NOMO-1 treated with dmso at 0.1 percent for 144 hours (cell line): Measurements from ENCODE around the gene TAOK3.

Source experiments
- DNase-seq: peaks from one replicate; lab custom pipeline; 2025; ENCODE audit not compliant: unreplicated experiment; lab: John Stamatoyannopoulos, UW

The TAOK3 gene

DNA sequence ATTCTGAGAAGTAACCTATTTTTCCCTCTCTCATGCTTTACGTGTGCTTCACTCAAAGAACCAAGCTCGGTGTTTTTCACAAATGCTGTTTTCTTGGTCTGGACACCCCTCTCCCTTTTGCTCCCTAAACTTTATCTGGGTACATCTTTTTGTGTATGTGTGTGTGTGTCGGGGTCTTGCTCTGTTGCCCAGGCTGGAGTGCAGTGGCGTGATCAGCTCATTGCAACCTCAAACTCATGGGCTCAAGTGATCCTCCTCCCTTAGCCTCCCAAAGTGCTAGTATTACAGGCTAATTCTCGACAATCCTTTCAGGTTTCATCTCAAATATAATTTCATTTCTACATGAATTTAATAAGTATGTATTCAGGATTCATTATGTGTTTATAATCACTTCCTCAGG is 153.6 kb downstream of the TAOK3 start:
- no peak for DNase-seq

GRCh38 chr12:118213452-118213851 is 159.3 kb downstream of the TAOK3 start:
- DNase-seq: no peak

DNA sequence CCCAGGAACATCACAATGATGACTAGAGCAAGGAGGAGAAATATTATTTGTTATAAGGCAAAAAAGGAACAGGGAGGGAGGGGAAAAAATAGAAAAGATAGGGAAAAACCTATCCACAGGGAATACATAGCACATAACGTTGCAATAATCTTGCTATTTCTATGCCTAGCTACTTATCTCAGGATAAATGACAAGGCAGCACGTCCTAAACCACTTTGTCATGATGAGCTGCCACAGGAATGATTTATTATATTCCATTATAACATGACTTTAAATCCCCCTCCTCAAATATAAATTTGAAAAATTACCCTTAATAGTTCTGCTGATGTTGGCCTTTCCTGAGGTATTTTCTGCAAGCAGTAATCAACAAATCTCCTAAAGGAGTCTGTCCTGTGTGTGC is 160.1 kb downstream of the TAOK3 start:
- DNase-seq: no peak

DNA sequence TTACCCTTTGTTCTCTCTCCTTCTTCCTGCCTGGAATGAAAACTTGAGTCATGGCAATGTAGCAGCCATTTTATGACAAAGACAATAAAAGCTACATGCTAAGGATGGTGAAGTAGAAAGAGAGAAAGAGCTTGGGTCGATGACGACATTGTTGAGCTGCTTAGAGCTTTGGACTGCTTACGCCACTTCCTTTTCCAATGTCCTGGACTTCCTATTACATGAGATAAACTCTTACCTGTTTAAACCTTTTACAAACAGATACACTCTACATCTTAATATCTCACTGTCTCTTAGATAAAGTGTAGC is 166.6 kb downstream of the TAOK3 start:
- DNase-seq: no peak

DNA sequence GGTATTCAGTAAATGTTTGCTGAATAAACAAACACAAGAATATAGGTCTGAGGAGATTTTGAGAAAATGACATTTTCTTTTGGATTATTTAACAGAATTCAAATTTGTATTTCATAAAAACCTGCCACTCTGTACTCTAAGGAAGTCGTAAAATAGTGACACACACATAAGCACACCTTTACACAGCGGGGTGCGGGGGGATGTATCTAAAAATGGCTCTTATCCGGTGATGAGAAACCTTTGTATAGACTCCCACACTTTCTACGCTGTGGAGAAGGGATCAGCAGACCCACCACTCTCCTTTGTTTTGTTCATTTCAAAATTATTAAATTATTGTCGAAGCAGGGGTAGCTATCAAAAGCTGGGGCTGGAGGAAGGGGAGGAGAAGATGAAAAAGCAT is 178.7 kb downstream of the TAOK3 start:
- DNase-seq: no peak

DNA sequence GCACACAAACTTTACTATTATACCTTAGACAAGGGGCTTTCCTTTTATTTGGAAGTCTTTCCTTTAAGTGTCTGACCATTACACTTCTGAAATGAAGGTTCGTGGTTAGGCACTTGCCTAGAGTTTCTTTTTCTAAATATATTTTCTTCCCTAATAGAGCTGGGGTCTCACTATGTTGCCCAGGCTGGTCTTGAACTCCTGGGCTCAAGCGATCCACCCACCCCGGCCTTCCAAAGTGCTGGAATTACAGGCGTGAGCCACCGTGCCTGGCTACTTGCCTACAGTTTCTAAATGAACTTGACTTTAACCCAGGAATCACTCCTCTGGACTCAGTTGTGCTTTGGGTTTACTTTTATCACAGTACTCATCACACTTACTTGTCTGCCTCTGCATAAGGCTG is 179.2 kb downstream of the TAOK3 start:
- no peak for DNase-seq

GRCh38 chr12:118190266-118190665 is 182.4 kb downstream of the TAOK3 start:
- no peak for DNase-seq

- no peak for DNase-seq
These were observed 182.9 kb downstream of the TAOK3 start for GRCh38 chr12:118189741-118190191.

DNA sequence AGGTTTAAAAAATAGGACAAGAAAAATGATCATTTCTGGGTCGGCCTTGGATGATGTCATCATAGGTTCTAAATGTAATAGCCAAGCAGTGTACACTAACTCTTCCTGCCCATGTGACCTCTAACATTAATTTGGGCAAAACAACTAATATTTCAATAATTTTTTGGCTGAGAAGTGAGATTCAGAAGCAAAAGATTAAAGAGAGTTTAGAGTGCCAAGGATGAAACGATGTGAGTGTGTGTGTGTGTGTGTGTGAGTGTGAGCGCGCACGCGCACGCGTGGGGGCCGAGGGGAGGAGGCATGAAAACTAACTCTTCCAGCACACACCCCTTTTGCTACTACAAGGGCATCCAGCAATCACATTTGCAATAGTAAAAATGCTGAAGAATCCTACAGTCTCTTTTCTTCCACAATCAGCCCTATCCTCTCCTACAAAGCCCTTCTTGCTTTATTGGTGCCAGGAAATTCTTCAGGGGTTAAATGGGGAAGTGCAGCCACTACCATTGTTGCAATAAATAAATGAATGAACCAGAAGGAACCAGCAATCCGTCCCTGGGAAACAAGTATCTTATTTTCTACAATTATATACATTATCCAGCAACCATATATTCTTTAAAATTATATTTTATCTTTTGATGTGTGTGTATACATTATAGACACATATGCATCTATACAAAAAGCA is 183.9 kb downstream of the TAOK3 start:
- no peak for DNase-seq

- DNase-seq: no peak
These were observed 184.8 kb downstream of the TAOK3 start for GRCh38 chr12:118187751-118188435.

DNA sequence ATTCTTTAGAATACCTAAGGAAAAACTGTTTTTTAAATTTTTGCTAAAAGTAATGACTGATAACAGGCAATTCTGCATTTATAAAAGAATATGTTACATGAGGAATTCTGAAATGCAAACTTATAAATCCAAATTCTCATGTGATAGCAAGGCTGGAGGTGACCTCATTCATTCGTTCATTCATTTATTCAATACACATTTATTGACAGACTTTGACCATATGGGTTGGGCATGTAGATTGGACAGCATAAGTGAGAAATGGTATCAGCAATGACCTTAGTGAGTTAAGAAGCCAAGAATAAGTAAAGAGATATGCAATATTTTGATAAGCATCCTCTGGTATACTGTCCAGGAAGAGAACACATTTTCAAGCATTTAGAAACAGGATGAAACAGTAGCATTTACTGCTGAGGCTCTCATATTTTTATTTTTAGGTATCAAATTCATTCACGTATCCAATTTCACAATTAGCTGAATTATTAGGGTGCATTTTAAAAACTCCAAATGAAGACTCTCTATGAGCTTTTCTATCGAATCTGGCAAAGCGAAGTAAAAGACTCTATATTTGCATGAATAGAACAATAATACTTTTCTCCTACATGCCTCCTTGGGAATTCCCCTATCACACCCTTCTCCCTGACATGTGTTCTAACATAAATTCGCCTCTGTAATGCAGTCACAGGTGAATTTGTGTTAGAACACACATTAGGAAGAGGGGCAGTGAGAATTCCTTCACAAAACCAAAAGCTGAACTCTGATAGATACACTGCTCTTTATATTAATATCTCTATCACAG is 186.9 kb downstream of the TAOK3 start:
- DNase-seq: no peak

- DNase-seq: no peak
These were observed 189.0 kb downstream of the TAOK3 start for GRCh38 chr12:118183711-118184110.

DNA sequence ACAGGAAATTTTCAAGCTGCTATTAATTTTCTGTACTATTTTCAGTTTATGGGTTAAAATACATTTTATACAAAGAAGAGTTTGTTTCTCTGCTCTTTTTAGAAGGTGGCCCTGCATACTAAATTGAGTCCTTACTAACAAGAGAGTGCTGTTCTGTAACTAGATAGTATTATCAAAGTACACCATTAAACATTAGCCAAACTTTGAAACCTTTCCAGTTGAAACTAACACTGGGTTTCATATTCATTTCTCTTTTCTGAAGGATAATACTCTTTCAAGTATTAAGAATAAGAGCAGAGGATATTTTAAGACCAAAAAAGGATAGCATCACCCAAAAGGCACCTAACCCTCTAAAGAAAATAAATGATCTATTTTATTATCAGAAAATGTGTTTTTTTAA is 189.6 kb downstream of the TAOK3 start:
- no peak for DNase-seq

- peak; percentile 89 for DNase-seq
These were observed 196.8 kb downstream of the TAOK3 start for GRCh38 chr12:118175823-118176447.

DNA sequence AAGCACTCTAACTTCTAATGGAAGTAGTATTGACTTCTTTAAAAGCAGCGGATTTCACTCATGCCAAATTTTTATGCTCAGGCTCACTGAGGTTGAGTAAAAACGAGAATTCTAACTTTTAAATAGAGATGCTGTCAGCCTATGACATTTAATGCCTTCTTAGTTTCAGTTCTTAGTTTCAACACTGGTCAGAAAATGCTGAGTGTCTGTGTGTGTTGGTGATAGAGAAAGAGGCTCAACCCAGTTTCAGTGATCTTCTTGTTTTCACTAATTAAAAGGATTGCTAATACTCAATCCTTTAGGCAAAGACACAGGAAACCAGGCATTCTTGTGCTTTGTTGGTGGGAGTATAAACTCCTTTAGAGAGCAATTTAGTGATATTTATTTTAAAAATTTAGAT is 205.8 kb downstream of the TAOK3 start:
- no peak for DNase-seq

- DNase-seq: no peak
These were observed 207.8 kb downstream of the TAOK3 start for GRCh38 chr12:118164798-118165486.

DNA sequence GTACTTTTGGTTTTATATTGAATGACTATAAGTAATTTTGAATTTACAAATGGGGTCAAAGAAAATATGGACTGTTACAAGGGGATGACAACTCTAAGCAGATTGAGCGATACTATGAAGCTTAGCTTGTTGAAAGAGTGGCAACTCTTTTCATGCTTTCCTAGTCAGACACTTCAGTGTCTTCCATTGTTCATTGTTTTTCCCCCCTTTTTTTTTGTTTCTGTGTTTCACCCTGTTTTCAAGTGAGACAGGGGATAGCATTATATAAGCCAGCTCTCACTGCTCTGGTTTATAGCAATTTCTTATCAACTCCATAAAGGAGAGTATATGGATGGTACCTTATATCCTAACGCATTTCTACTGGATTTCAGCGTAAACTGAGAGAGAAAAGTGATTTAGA is 212.2 kb downstream of the TAOK3 start:
- no peak for DNase-seq

- DNase-seq: no peak
These were observed 221.0 kb downstream of the TAOK3 start for GRCh38 chr12:118151755-118152154.

DNA sequence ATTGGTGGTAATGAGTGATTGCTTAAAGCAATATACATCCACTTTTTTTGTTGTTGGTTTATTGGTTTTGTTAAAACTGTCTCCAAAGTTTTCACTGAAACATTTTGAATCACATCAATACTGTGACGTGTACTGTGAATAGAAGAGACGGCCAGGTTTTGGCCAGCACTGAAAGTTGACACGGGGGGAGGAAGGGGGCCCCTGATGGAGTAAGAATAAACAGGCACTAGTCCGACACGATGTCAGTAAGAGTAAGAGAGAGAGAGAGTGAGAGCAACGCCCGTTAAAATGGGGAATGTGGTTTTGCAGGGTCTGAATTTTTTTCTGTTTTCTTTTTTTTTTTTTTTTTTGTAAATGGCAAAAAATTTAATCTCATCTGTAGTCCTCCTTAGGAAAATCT is 222.1 kb downstream of the TAOK3 start:
- DNase-seq: no peak

GRCh38 chr12:118148287-118148686 is 224.4 kb downstream of the TAOK3 start:
- DNase-seq: no peak

DNA sequence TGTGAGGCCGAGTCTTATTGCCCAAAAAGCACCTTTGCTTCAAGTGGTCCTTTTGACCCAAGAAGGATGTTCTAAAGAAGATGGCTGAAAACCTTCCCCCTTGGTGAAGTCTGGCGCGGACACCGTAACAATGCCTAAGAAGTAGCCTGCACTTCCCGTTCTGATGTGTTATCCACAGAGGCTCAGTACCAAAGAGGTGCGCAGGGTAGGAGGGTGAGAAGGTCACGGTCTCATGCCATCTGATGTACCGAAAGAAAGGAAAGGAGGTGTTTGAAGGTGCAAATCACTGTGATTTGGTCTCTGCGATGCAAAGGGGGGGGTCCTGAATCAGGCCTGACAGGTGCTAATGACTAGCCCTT is 226.9 kb downstream of the TAOK3 start:
- no peak for DNase-seq
